Endothelial cell of umbilical vein (primary cell): ENCODE results near the gene ZNF274. TPM values are rescaled to one million over a fixed set of nuclear protein-coding genes. Genes with fewer than 3 reads are reported as not detected.
A peak's percentile ranks its signal among the peaks of the same experiment; 100 is the strongest.

Experiments
- BruUV-seq: library from RNA; stranded (reverse); fragments of 400-500 nt; replicated peaks from 2 replicates; lab custom pipeline; 2021; lab: Mats Ljungman, UMichigan
- CTCF ChIA-PET: fragments of 300-600, 350-600 bp; sonication (Branson Sonifier 250); formaldehyde crosslinking; loops from one replicate; lab custom pipeline; 2021; ENCODE audit warnings: antibody characterized with exemption, inconsistent platforms; lab: Charles Lee
- POLR2A ChIA-PET: fragments of 300-600, 350-600 bp; sonication (Branson Sonifier 250); formaldehyde crosslinking; loops from one replicate; lab custom pipeline; 2021; ENCODE audit warnings: antibody characterized with exemption, inconsistent platforms; lab: Charles Lee
- DNase-seq: peaks from one replicate; pipeline ENCODE4 v3.0.0-alpha.2; 2011; ENCODE audit warnings: low read depth, low spot score
- FAIRE-seq: peaks from 2 replicates; lab custom pipeline; 2011; peaks lifted over from hg19 to GRCh38; lab: Jason Lieb, UNC
- H2AFZ ChIP-seq: 2 replicates; pipeline ENCODE4 v1.6.0; 2012; ENCODE audit warnings: low read depth, low read length, control low read depth, inconsistent platforms
- H3K27ac ChIP-seq: 2 replicates; pipeline ENCODE4 v1.5.1; 2011; ENCODE audit warnings: low read depth, mild to moderate bottlenecking, control low read depth, low read length, moderate library complexity; ENCODE audit not compliant: insufficient read depth
- H3K27me3 ChIP-seq, 2 experiments: 2 replicates each; pipeline versions ENCODE4 v1.6.0 to v1.6.1; 2011; ENCODE audit warnings: low read length in 2 of 2, mixed read lengths in 1 of 2; ENCODE audit not compliant: control insufficient read depth in 2 of 2, insufficient read depth in 2 of 2
- H3K36me3 ChIP-seq, 2 experiments: 2 replicates in 1 of 2; 3 replicates in 1 of 2; pipeline ENCODE4 v1.5.1; 2011; ENCODE audit warnings: low read length in 2 of 2, mild to moderate bottlenecking in 1 of 2, moderate library complexity in 1 of 2; ENCODE audit not compliant: control insufficient read depth in 2 of 2, insufficient read depth in 2 of 2; ENCODE audit errors: extremely low read depth in 1 of 2
- H3K4me1 ChIP-seq: 3 replicates; pipeline ENCODE4 v1.5.1; 2011; ENCODE audit warnings: mild to moderate bottlenecking, low read length; ENCODE audit not compliant: control insufficient read depth, insufficient read depth; ENCODE audit errors: extremely low read depth
- H3K4me2 ChIP-seq: 2 replicates; pipeline ENCODE4 v1.6.1; 2011; ENCODE audit warnings: low read length, control low read depth, mixed read lengths; ENCODE audit not compliant: insufficient read depth
- H3K4me3 ChIP-seq, 3 experiments: fragments of 200-600 bp in 1 of 3; sonication (generic), shearing (Covaris generic) in 1 of 3; replicated peaks in 1 of 3; 2 replicates each; pipeline ENCODE4 v1.5.1; 2011 to 2016; ENCODE audit warnings: control low read depth in 3 of 3, low read length in 3 of 3, mild to moderate bottlenecking in 2 of 3, inconsistent platforms in 1 of 3, low read depth in 1 of 3, moderate library complexity in 1 of 3; ENCODE audit not compliant: insufficient read depth in 1 of 3
- H3K79me2 ChIP-seq: 2 replicates; pipeline ENCODE4 v1.6.0; 2012; ENCODE audit warnings: low read length, inconsistent platforms; ENCODE audit not compliant: control insufficient read depth, insufficient read depth
- H3K9ac ChIP-seq: replicated peaks from 2 replicates; pipeline ENCODE3; 2011; ENCODE audit warnings: low read length, control low read depth; ENCODE audit not compliant: insufficient read depth; ENCODE audit errors: extremely low read depth
- H3K9me1 ChIP-seq: replicated peaks from 3 replicates; pipeline ENCODE4 v1.6.0; 2011; ENCODE audit warnings: mild to moderate bottlenecking, low read length; ENCODE audit not compliant: control insufficient read depth, insufficient read depth; ENCODE audit errors: extremely low read depth
- H3K9me3 ChIP-seq: replicated peaks from 2 replicates; pipeline ENCODE4 v1.5.1; 2012; ENCODE audit warnings: low read length, inconsistent platforms; ENCODE audit not compliant: control insufficient read depth, insufficient read depth
- H4K20me1 ChIP-seq: replicated peaks from 2 replicates; pipeline ENCODE3; 2011; ENCODE audit warnings: mild to moderate bottlenecking, low read length; ENCODE audit not compliant: control insufficient read depth, insufficient read depth; ENCODE audit errors: extremely low read depth
- EZH2 ChIP-seq: IDR thresholded peaks from 2 replicates; pipeline ENCODE4 v1.6.1; 2012; ENCODE audit warnings: borderline replicate concordance, low read depth, mild to moderate bottlenecking, moderate library complexity, low read length, inconsistent platforms; ENCODE audit not compliant: severe bottlenecking
- FOS ChIP-seq: IDR thresholded peaks from 2 replicates; pipeline ENCODE4 v1.6.1; 2011; ENCODE audit warnings: mild to moderate bottlenecking, low read length, moderate library complexity, borderline replicate concordance; ENCODE audit not compliant: insufficient read depth
- GATA2 ChIP-seq: IDR thresholded peaks from 2 replicates; pipeline ENCODE4 v1.7.0; 2011; ENCODE audit warnings: low read depth, mild to moderate bottlenecking, moderate library complexity, mixed read lengths, low read length; ENCODE audit not compliant: insufficient read length, insufficient read depth
- JUN ChIP-seq: IDR thresholded peaks from 2 replicates; pipeline ENCODE4 v1.6.1; 2011; ENCODE audit warnings: borderline replicate concordance, low read depth; ENCODE audit not compliant: insufficient read length, insufficient read depth
- MYC ChIP-seq: IDR thresholded peaks from one replicate; pipeline ENCODE4 v1.6.1; 2011; ENCODE audit warnings: mild to moderate bottlenecking, low read depth, low read length
- POLR2A ChIP-seq: IDR thresholded peaks from 2 replicates; pipeline ENCODE4 v1.6.1; 2012; ENCODE audit warnings: low read depth, mild to moderate bottlenecking, control low read depth, low read length
- POLR2AphosphoS5 ChIP-seq: IDR thresholded peaks from 2 replicates; pipeline ENCODE4 v1.6.1; 2012; ENCODE audit warnings: low read depth, mild to moderate bottlenecking, control low read depth, low read length, moderate library complexity; ENCODE audit not compliant: insufficient read depth
- dilution Hi-C: fragments of 300-500 bp; cut with MboI; formaldehyde crosslinking; loops from one replicate; pipeline ENCODE4 v1.15.0; 2019; ENCODE audit warnings: low sequenced_read_pairs; ENCODE audit not compliant: extremely low pct_ligation_motif_present
- intact Hi-C: fragments of 100-400 bp; cut with micrococcal nuclease; formaldehyde crosslinking; loops from one replicate; pipeline ENCODE4 v1.10.0; 2022
- polyA plus RNA-seq, 4 experiments: library from polyadenylated mRNA; depleted of rRNA in 3 of 4; stranded (reverse) in 3 of 4; unstranded in 1 of 4; fragments of >200 nt; gene quantifications; 2 replicates each; pipeline versions ENCODE4 v1.2.1 to v1.2.3, GENCODE V29; 2011 to 2012; ENCODE audit warnings: missing spikeins in 1 of 4
- total RNA-seq: library from RNA; stranded (reverse); gene quantifications from 2 replicates; pipeline ENCODE4 v1.2.3, GENCODE V29; 2021
- TF ChIP-seq, protein P1 (sequence below): IDR thresholded peaks from 2 replicates; pipeline ENCODE4 v1.6.1; 2011; ENCODE audit not compliant: insufficient read depth, insufficient read length
- TF ChIP-seq, protein P2 (sequence below), 2 donors: IDR thresholded peaks; 1 replicate in 1 of 2; 2 replicates in 1 of 2; pipeline ENCODE4 v1.5.1; 2011; ENCODE audit warnings: low read length in 2 of 2, mild to moderate bottlenecking in 2 of 2, moderate library complexity in 2 of 2, control low read depth in 1 of 2, inconsistent platforms in 1 of 2, low read depth in 1 of 2; ENCODE audit not compliant: insufficient read depth in 1 of 2; ENCODE audit errors: extremely low read depth in 1 of 2

ZNF274 gene
- total and polyA plus RNA-seq, 2 donors (not counting 3 experiments of a cell fraction or from before 2014, with no cell fraction given): 10.1 to 18.3 TPM

DNA sequence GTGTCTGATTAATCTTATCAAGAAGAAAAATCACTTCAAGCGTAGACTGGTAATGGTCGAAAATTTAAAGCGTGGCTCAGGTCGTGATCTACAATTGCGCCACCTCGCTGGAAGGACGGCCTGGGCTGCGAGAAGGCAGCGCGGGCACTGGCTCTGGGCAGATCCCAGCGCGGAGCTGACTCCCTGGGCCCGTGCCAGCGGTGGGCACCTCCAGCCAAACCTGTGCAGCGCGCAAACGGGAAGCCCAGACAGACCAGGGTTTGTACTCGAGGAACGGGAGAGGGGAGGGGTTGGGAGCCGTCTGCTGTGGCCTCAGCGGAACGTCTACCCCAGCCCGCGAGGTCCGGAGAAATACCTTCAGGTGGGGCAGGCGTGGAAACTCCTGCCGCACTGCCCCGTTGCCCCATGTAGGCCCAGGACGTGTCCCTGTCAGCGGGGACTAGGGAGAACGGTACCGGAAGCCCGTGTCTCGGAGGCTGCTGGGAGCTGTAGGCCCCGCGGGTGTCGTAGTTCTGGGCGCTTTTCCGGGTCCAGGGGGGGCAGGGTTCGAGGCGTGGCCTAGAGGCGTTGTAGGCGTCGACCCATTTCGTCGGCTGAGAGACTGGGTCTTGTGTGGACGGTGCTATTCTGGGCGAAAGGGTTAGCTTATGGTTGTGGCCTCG is 21.1 kb downstream of the ZNF274 start:
- Histone ChIP-seq H3K36me3 (peaks cover 7 to 24% of the 10 kb centered on the region in 2 experiments), H3K4me1 (no peaks in the 10 kb centered on the region), H3K4me3 (peak overlapping the region in 1 of 3 experiments; percentile 11), H3K4me2 (no peak overlapping the region), H3K79me2 (no peaks in the 10 kb centered on the region), H3K9me1 (no peaks in the 10 kb centered on the region), H3K9ac (no peak overlapping the region), H2AFZ (no peak overlapping the region), H3K27me3 (no peaks in the 10 kb centered on the region), H4K20me1 (no peaks in the 10 kb centered on the region), H3K27ac (no peak overlapping the region), H3K9me3 (peaks cover 8% of the 10 kb centered on the region)
- TF ChIP-seq, protein P1, sequence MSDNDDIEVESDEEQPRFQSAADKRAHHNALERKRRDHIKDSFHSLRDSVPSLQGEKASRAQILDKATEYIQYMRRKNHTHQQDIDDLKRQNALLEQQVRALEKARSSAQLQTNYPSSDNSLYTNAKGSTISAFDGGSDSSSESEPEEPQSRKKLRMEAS: no peak
- peak; percentile 29 for TF ChIP-seq POLR2AphosphoS5
- no TSS peak for BruUV-seq
- FAIRE-seq: no peak
- dilution Hi-C loops: no loop called here
- DNase-seq: no peak
- POLR2A ChIA-PET: no interaction called here
- CTCF ChIA-PET: no interaction called here
- intact Hi-C loops: no loop called here

DNA sequence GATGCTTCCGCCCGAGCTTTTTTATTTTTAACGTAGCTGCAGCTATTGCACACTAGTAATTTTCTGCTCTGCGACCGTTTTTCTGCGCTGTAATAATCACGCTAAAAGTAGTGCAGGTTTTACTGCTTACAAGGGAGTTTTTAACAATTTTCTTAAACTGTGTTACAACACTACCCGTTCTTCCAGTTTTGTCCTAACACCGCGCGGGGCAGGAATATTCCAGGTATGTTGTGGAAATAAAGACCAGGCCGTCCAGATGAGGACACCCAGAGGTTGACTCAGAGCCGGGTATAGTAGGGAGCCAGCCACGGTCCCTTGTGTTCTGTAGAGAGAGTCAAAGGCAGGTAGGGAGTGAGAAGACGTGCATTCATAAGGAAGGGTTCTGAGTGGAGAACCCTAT is 21.7 kb downstream of the ZNF274 start:
- Histone ChIP-seq H3K4me3 (no peak overlapping the region), H3K27me3 (no peaks in the 10 kb centered on the region), H3K4me2 (no peak overlapping the region), H3K4me1 (no peaks in the 10 kb centered on the region), H3K79me2 (no peaks in the 10 kb centered on the region), H3K9ac (no peak overlapping the region), H3K9me1 (no peaks in the 10 kb centered on the region), H3K27ac (no peak overlapping the region), H2AFZ (no peak overlapping the region), H3K9me3 (peaks cover 8% of the 10 kb centered on the region), H4K20me1 (no peaks in the 10 kb centered on the region), H3K36me3 (peaks cover 7 to 29% of the 10 kb centered on the region in 2 experiments)
- BruUV-seq: no TSS peak
- no peak for DNase-seq
- no peak for FAIRE-seq
- ChIA-PET POLR2A (no interaction called here), CTCF (no interaction called here)
- dilution Hi-C loops (no loop called here), intact Hi-C loops (no loop called here)
- TF ChIP-seq, protein P2, sequence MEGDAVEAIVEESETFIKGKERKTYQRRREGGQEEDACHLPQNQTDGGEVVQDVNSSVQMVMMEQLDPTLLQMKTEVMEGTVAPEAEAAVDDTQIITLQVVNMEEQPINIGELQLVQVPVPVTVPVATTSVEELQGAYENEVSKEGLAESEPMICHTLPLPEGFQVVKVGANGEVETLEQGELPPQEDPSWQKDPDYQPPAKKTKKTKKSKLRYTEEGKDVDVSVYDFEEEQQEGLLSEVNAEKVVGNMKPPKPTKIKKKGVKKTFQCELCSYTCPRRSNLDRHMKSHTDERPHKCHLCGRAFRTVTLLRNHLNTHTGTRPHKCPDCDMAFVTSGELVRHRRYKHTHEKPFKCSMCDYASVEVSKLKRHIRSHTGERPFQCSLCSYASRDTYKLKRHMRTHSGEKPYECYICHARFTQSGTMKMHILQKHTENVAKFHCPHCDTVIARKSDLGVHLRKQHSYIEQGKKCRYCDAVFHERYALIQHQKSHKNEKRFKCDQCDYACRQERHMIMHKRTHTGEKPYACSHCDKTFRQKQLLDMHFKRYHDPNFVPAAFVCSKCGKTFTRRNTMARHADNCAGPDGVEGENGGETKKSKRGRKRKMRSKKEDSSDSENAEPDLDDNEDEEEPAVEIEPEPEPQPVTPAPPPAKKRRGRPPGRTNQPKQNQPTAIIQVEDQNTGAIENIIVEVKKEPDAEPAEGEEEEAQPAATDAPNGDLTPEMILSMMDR (IDR thresholded peaks at IDR 0.05; ENCODE audit: extremely low read depth in 1 of 2, insufficient read depth in 1 of 2, low read depth in 1 of 2, low read length in 2 of 2): no peak
- no peak for TF ChIP-seq FOS
- no peak for TF ChIP-seq EZH2
- TF ChIP-seq MYC: no peak
- TF ChIP-seq JUN: no peak
- no peak for TF ChIP-seq POLR2A
- TF ChIP-seq GATA2: no peak
- TF ChIP-seq, protein P1: no peak
- no peak for TF ChIP-seq POLR2AphosphoS5
